OCI-LY1 (cell line): ENCODE results near the gene PROSER1.

Experiments
- CTCF ChIP-seq: fragments of 200-600 bp; sonication (generic), shearing (Covaris generic); IDR thresholded peaks from 2 replicates; pipeline ENCODE4 v1.5.1; 2017; ENCODE audit warnings: mild to moderate bottlenecking, antibody characterized with exemption, low read length, moderate library complexity, mixed read lengths
- EZH2 ChIP-seq: fragments of 200-600 bp; sonication (generic), shearing (Covaris generic); IDR thresholded peaks from 2 replicates; pipeline ENCODE4 v1.8.0; 2017; ENCODE audit warnings: borderline replicate concordance, mixed run types, mild to moderate bottlenecking, antibody characterized with exemption, low read length, moderate library complexity, mixed read lengths

- TF ChIP-seq CTCF, result no peak
- TF ChIP-seq EZH2, result no peak
Observed at GRCh38 chr13:38993381-38993780, 44.5 kb downstream of the PROSER1 start.
